CD14-positive monocyte (primary cell): ENCODE measurements around the gene MMP24. TPM values are rescaled to one million over a fixed set of nuclear protein-coding genes. Genes with fewer than 3 reads are reported as not detected.

ENCODE experiments used
- DNase-seq, 3 donors: peaks; one replicate each; pipeline ENCODE4 v3.0.0-alpha.2; 2011 to 2022
- H2AFZ ChIP-seq: 2 replicates; pipeline ENCODE4 v1.6.0; 2012; ENCODE audit warnings: mild to moderate bottlenecking, low read depth, low read length, inconsistent platforms; ENCODE audit not compliant: insufficient read depth, poor library complexity, severe bottlenecking
- H3K27ac ChIP-seq, 2 donors: 1 replicate in 1 of 2; 2 replicates in 1 of 2; pipeline ENCODE4 v1.5.1; 2012 to 2013; ENCODE audit warnings: low read length in 2 of 2, control low read depth in 1 of 2, inconsistent platforms in 1 of 2, low read depth in 1 of 2, mild to moderate bottlenecking in 1 of 2
- H3K27me3 ChIP-seq, 2 donors: one replicate each; pipeline versions ENCODE4 v1.6.0 to v1.6.1; 2011 to 2013; ENCODE audit warnings: low read length in 2 of 2; ENCODE audit not compliant: control insufficient read depth in 2 of 2, insufficient read depth in 2 of 2
- H3K36me3 ChIP-seq, 2 donors: replicated peaks in 1 of 2; 1 replicate in 1 of 2; 2 replicates in 1 of 2; pipeline versions ENCODE4 v1.5.1 to v1.6.1; 2012 to 2013; ENCODE audit warnings: low read length in 2 of 2, control low read depth in 1 of 2, inconsistent platforms in 1 of 2, mild to moderate bottlenecking in 1 of 2; ENCODE audit not compliant: insufficient read depth in 2 of 2, control insufficient read depth in 1 of 2
- H3K4me1 ChIP-seq, 2 donors: 1 replicate in 1 of 2; 2 replicates in 1 of 2; pipeline versions ENCODE4 v1.5.1 to v1.6.1; 2012 to 2013; ENCODE audit warnings: low read length in 2 of 2, control low read depth in 1 of 2, inconsistent platforms in 1 of 2, mild to moderate bottlenecking in 1 of 2, moderate library complexity in 1 of 2; ENCODE audit not compliant: insufficient read depth in 2 of 2, control insufficient read depth in 1 of 2
- H3K4me2 ChIP-seq: replicated peaks from 2 replicates; pipeline ENCODE3; 2012; ENCODE audit warnings: low read length, moderate library complexity, mild to moderate bottlenecking; ENCODE audit not compliant: poor library complexity, severe bottlenecking; ENCODE audit errors: extremely low read depth
- H3K4me3 ChIP-seq, 3 experiments: fragments of 200-600 bp in 1 of 3; sonication (generic) in 1 of 3; replicated peaks in 1 of 3; 1 replicate in 2 of 3; 2 replicates in 1 of 3; pipeline ENCODE4 v1.5.1; 2011 to 2013; ENCODE audit warnings: low read length in 3 of 3, mild to moderate bottlenecking in 3 of 3, control low read depth in 2 of 3, low read depth in 2 of 3, inconsistent platforms in 1 of 3, moderate library complexity in 1 of 3
- H3K79me2 ChIP-seq: 2 replicates; pipeline ENCODE4 v1.6.0; 2012; ENCODE audit warnings: mild to moderate bottlenecking, control low read depth, inconsistent platforms, low read length, moderate library complexity; ENCODE audit not compliant: insufficient read depth
- H3K9ac ChIP-seq: 2 replicates; pipeline ENCODE4 v1.6.0; 2017; ENCODE audit warnings: low read length, mild to moderate bottlenecking; ENCODE audit not compliant: insufficient read depth, poor library complexity, severe bottlenecking
- H3K9me3 ChIP-seq, 2 donors: replicated peaks in 1 of 2; 1 replicate in 1 of 2; 2 replicates in 1 of 2; pipeline versions ENCODE4 v1.5.1 to v1.6.1; 2012 to 2013; ENCODE audit warnings: low read length in 2 of 2, control low read depth in 1 of 2; ENCODE audit not compliant: control insufficient read depth in 1 of 2, insufficient read depth in 1 of 2
- H4K20me1 ChIP-seq: 2 replicates; pipeline ENCODE4 v1.6.0; 2012; ENCODE audit warnings: mild to moderate bottlenecking, low read length, control low read depth, moderate library complexity; ENCODE audit not compliant: insufficient read depth
- H3K27ac Mint-ChIP-seq, 7 donors: one replicate each; pipeline ENCODE4 v1.8.0; 2020; ENCODE audit warnings: mild to moderate bottlenecking in 7 of 7, mixed read lengths in 7 of 7, moderate library complexity in 6 of 7, inconsistent platforms in 2 of 7
- H3K27me3 Mint-ChIP-seq, 3 donors: one replicate each; pipeline ENCODE4 v1.8.0; 2021 to 2022; ENCODE audit warnings: low read depth in 3 of 3, mild to moderate bottlenecking in 3 of 3, mixed read lengths in 3 of 3, moderate library complexity in 3 of 3, inconsistent platforms in 1 of 3
- H3K36me3 Mint-ChIP-seq, 2 donors: one replicate each; pipeline ENCODE4 v1.8.0; 2020; ENCODE audit warnings: mixed read lengths in 2 of 2, inconsistent platforms in 1 of 2, mild to moderate bottlenecking in 1 of 2
- H3K4me1 Mint-ChIP-seq: one replicate; pipeline ENCODE4 v1.8.0; 2020; ENCODE audit warnings: mild to moderate bottlenecking, mixed read lengths
- H3K4me3 Mint-ChIP-seq, 2 donors: one replicate each; pipeline ENCODE4 v1.8.0; 2020; ENCODE audit warnings: mild to moderate bottlenecking in 2 of 2, mixed read lengths in 2 of 2, moderate library complexity in 1 of 2
- H3K9me3 Mint-ChIP-seq, 7 donors: one replicate each; pipeline ENCODE4 v1.8.0; 2020 to 2022; ENCODE audit warnings: mixed read lengths in 7 of 7, mild to moderate bottlenecking in 6 of 7, moderate library complexity in 6 of 7, inconsistent platforms in 2 of 7
- WGBS: methylation state at CpG from one replicate; pipeline ENCODE4 v1.1.5; 2013; ENCODE audit warnings: missing lambda C conversion rate; ENCODE audit not compliant: insufficient coverage; 5-methylcytosine and 5-hydroxymethylcytosine counted together
- intact Hi-C, 2 donors: fragments of 100-400 bp; cut with micrococcal nuclease; formaldehyde crosslinking; loops; one replicate each; pipeline versions ENCODE4 v1.15.0 to v1.15.1; 2023
- polyA plus RNA-seq, 3 donors: library from polyadenylated mRNA; depleted of rRNA in 1 of 3; unstranded in 2 of 3; stranded (reverse) in 1 of 3; fragments of 300-500 nt in 2 of 3; fragments of >200 nt in 1 of 3; fragmentation: Illumina TruSeq in 2 of 3; gene quantifications; 1 replicate in 2 of 3; 2 replicates in 1 of 3; pipeline ENCODE4 v1.2.3, GENCODE V29; 2012 to 2021
- TF ChIP-seq, protein P1 (sequence below): fragments of 200-600 bp; IDR thresholded peaks from one replicate; pipeline ENCODE4 v1.8.0; 2022; ENCODE audit warnings: antibody characterized with exemption, mild to moderate bottlenecking

MMP24 gene
- polyA plus RNA-seq, 3 donors = 0.14 TPM; not detected in 2

DNA sequence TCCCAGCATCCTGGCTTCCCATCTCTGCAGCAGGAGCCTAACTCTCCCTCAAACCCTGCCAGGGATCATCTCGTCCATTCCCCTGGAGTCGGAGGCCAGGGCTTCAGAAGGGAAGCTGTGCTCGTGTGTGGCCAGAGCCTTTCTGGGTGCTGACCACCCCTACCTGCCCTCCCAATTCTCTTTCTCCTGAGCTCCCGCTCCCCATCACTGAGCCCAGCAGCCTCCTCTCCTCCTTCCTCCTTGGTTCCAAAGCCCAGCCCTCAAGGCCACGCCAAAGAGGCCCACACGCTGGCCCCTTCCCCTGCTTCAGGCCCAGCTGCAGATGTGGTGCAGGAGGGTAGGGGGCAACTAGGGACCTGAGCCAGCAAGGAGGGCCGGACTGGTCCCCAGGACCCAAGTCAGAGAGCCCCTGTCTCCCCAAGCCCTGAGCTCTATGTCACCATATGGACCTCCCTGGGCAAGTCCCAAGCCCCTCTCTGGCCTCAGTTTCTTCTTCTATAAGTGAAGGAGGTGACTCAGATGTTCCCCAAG is 64.5 kb downstream of the MMP24 start:
- no peaks in the 10 kb centered on the region for H3K9me3 Mint-ChIP-seq
- no peaks in the 10 kb centered on the region for H3K4me1 Mint-ChIP-seq
- Histone ChIP-seq H2AFZ (no peak overlapping the region), H3K36me3 (no peaks in the 10 kb centered on the region), H3K27me3 (no peaks in the 10 kb centered on the region), H3K4me1 (no peaks in the 10 kb centered on the region), H3K9ac (no peak overlapping the region), H3K79me2 (no peaks in the 10 kb centered on the region), H3K4me3 (no peak overlapping the region), H3K9me3 (no peaks in the 10 kb centered on the region), H3K4me2 (no peak overlapping the region), H4K20me1 (no peaks in the 10 kb centered on the region), H3K27ac (no peak overlapping the region)
- TF ChIP-seq, protein P1, sequence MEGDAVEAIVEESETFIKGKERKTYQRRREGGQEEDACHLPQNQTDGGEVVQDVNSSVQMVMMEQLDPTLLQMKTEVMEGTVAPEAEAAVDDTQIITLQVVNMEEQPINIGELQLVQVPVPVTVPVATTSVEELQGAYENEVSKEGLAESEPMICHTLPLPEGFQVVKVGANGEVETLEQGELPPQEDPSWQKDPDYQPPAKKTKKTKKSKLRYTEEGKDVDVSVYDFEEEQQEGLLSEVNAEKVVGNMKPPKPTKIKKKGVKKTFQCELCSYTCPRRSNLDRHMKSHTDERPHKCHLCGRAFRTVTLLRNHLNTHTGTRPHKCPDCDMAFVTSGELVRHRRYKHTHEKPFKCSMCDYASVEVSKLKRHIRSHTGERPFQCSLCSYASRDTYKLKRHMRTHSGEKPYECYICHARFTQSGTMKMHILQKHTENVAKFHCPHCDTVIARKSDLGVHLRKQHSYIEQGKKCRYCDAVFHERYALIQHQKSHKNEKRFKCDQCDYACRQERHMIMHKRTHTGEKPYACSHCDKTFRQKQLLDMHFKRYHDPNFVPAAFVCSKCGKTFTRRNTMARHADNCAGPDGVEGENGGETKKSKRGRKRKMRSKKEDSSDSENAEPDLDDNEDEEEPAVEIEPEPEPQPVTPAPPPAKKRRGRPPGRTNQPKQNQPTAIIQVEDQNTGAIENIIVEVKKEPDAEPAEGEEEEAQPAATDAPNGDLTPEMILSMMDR = no peak
- peaks cover 2 to 10% (median 5%) of the 10 kb centered on the region in 3 donors for H3K27me3 Mint-ChIP-seq
- no peak overlapping the region for H3K27ac Mint-ChIP-seq
- 89% methylated on average over 5 of the region's 7 CpGs for WGBS
- no peak overlapping the region for H3K4me3 Mint-ChIP-seq
- intact Hi-C loops = no loop called here
- DNase-seq = no peak
- H3K36me3 Mint-ChIP-seq = no peaks in the 10 kb centered on the region

- H3K4me2 ChIP-seq = no peak within 1 kb of the TSS
- Mint-ChIP-seq H3K27me3 (peaks cover 2 to 10% (median 5%) of the 10 kb centered on the region in 3 donors), H3K4me1 (no peaks in the 10 kb centered on the region), H3K4me3 (no peak within 1 kb of the TSS), H3K27ac (no peak within 1 kb of the TSS), H3K36me3 (no peaks in the 10 kb centered on the region), H3K9me3 (peaks cover 0 to 3% (median 0%) of the 10 kb centered on the region in 7 donors)
- no peaks in the 10 kb centered on the region for H3K27me3 ChIP-seq
- TF ChIP-seq, protein P1 = no peak
- no peak within 1 kb of the TSS for H3K9ac ChIP-seq
- DNase-seq = no peak
- no peaks in the 10 kb centered on the region for H3K36me3 ChIP-seq
- WGBS = 90% methylated on average over 39 of the region's 40 CpGs
- no peak within 1 kb of the TSS for H3K27ac ChIP-seq
- H2AFZ ChIP-seq = no peak within 1 kb of the TSS
- no peak within 1 kb of the TSS for H3K4me3 ChIP-seq
- no peaks in the 10 kb centered on the region for H3K4me1 ChIP-seq
- H4K20me1 ChIP-seq = no peaks in the 10 kb centered on the region
- no peaks in the 10 kb centered on the region for H3K79me2 ChIP-seq
- intact Hi-C loops = no loop called here
- H3K9me3 ChIP-seq = no peaks in the 10 kb centered on the region
These were observed 65.4 kb downstream of the MMP24 start, which contains the start of gene FAM83C for GRCh38 chr20:35291654-35292503. Gene FAM83C, minus strand, starts transcription at chr20:35292425. Its CDS starts 121 bp downstream, at chr20:35292304.
